Cardiac fibroblast (primary cell): Measurements from ENCODE around the gene CCDC148.
"Not testable (repeated sequence)": the region's sequence is repeated elsewhere in the genome, so short reads cannot be mapped to it uniquely, and the experiment has no call there.

Source experiments
- DNase-seq, 2 donors: peaks; one replicate each; pipeline versions ENCODE4 v3.0.0 to v3.0.0-alpha.2; 2010; ENCODE audit warnings: low read depth in 2 of 2
- H3K4me3 ChIP-seq, 2 donors: replicated peaks in 1 of 2; 1 replicate in 1 of 2; 2 replicates in 1 of 2; pipeline ENCODE4 v1.5.1; 2011; ENCODE audit warnings: low read depth in 2 of 2, low read length in 2 of 2, mild to moderate bottlenecking in 2 of 2, moderate library complexity in 1 of 2
- CTCF ChIP-seq: IDR thresholded peaks from one replicate; pipeline ENCODE4 v1.5.1; 2011; ENCODE audit warnings: low read depth, mild to moderate bottlenecking, low read length, inconsistent platforms

Gene CCDC148

GRCh38 chr2:158339513-158339912 lies 117.0 kb downstream of the CCDC148 start:
- no peak for DNase-seq
- TF ChIP-seq CTCF = no peak
- H3K4me3 ChIP-seq = no peak overlapping the region

GRCh38 chr2:158337018-158337417 lies 119.5 kb downstream of the CCDC148 start:
- H3K4me3 ChIP-seq = no peak overlapping the region
- no peak for DNase-seq
- TF ChIP-seq CTCF = no peak

GRCh38 chr2:158331799-158332198 lies 124.8 kb downstream of the CCDC148 start:
- H3K4me3 ChIP-seq, DNase-seq: not testable (repeated sequence)

- no peak overlapping the region for H3K4me3 ChIP-seq
Observed at GRCh38 chr2:158325782-158326340, 130.7 kb downstream of the CCDC148 start.

GRCh38 chr2:158325031-158325781 lies 131.3 kb downstream of the CCDC148 start:
- no peak overlapping the region for H3K4me3 ChIP-seq
- no peak for TF ChIP-seq CTCF
- peak in 1 of 2 donors; percentile 38 for DNase-seq

More at GRCh38 chr2:158325782-158326340, 130.7 kb downstream of the CCDC148 start:
- no peak for DNase-seq
- TF ChIP-seq CTCF = no peak

GRCh38 chr2:158323381-158323780 lies 133.2 kb downstream of the CCDC148 start:
- DNase-seq = no peak
- TF ChIP-seq CTCF = no peak

GRCh38 chr2:158321264-158321663 lies 135.3 kb downstream of the CCDC148 start:
- no peak for TF ChIP-seq CTCF
- peak; percentile 51 to 64 for DNase-seq
- no peak overlapping the region for H3K4me3 ChIP-seq

More at GRCh38 chr2:158323381-158323780, 133.2 kb downstream of the CCDC148 start:
- H3K4me3 ChIP-seq = no peak overlapping the region
